COLO829 (cell line): ENCODE data around the gene MANF.

Experiments used
- DNase-seq: peaks from one replicate; pipeline ENCODE4 v3.0.0; 2012; ENCODE audit warnings: low spot score

Gene MANF

GRCh38 chr3:51436998-51437639, 52.0 kb downstream of the MANF start:
- DNase-seq, result no peak
